Mononuclear cell (primary cell): ENCODE data around the gene CDC26. TPM values are rescaled to one million over a fixed set of nuclear protein-coding genes. Genes with fewer than 3 reads are reported as not detected.
A peak's percentile ranks its signal among the peaks of the same experiment; 100 is the strongest.
"Not testable (repeated sequence)": the region's sequence is repeated elsewhere in the genome, so short reads cannot be mapped to it uniquely, and the experiment has no call there.

Experiments used
- H3K27me3 ChIP-seq: 2 replicates; pipeline ENCODE4 v1.6.0; 2011; ENCODE audit warnings: low read length, control low read depth; ENCODE audit not compliant: insufficient read depth
- H3K4me1 ChIP-seq: 2 replicates; pipeline ENCODE4 v1.5.1; 2011; ENCODE audit warnings: mild to moderate bottlenecking, low read length, control low read depth; ENCODE audit not compliant: insufficient read depth
- H3K4me3 ChIP-seq: 2 replicates; pipeline ENCODE4 v1.5.1; 2011; ENCODE audit warnings: mild to moderate bottlenecking, low read length, moderate library complexity
- H3K9me3 ChIP-seq: 2 replicates; pipeline ENCODE4 v1.5.1; 2011; ENCODE audit warnings: low read depth, mild to moderate bottlenecking, control low read depth, low read length
- total RNA-seq: library from RNA; depleted of rRNA; stranded (reverse); fragments of >200 nt; gene quantifications from one replicate; pipeline ENCODE4 v1.2.3, GENCODE V29; 2012

Gene CDC26
- total RNA-seq, 1 donor, result 13.2 TPM

GRCh38 chr9:113235701-113236255 is 39.6 kb downstream of the CDC26 start:
- H3K4me3 ChIP-seq, H3K9me3 ChIP-seq, H3K27me3 ChIP-seq: not testable (repeated sequence)
- peaks cover 29% of the 10 kb centered on the region for H3K4me1 ChIP-seq

GRCh38 chr9:113231701-113232100 is 43.7 kb downstream of the CDC26 start:
- no peaks in the 10 kb centered on the region for H3K9me3 ChIP-seq
- no peak overlapping the region for H3K4me3 ChIP-seq
- H3K4me1 ChIP-seq, result peaks cover 35% of the 10 kb centered on the region
- no peaks in the 10 kb centered on the region for H3K27me3 ChIP-seq

- peaks cover 17% of the 10 kb centered on the region for H3K4me1 ChIP-seq
- H3K9me3 ChIP-seq, result no peaks in the 10 kb centered on the region
- no peak overlapping the region for H3K4me3 ChIP-seq
- no peaks in the 10 kb centered on the region for H3K27me3 ChIP-seq
Measured at GRCh38 chr9:113228130-113228665, 47.2 kb downstream of the CDC26 start.

GRCh38 chr9:113227436-113227835 is 47.9 kb downstream of the CDC26 start:
- Histone ChIP-seq H3K9me3 (no peaks in the 10 kb centered on the region), H3K4me1 (peaks cover 19% of the 10 kb centered on the region), H3K27me3 (no peaks in the 10 kb centered on the region), H3K4me3 (no peak overlapping the region)

GRCh38 chr9:113223963-113224362 is 51.4 kb downstream of the CDC26 start:
- no peaks in the 10 kb centered on the region for H3K27me3 ChIP-seq
- no peak overlapping the region for H3K4me3 ChIP-seq
- peaks cover 41% of the 10 kb centered on the region for H3K4me1 ChIP-seq
- no peaks in the 10 kb centered on the region for H3K9me3 ChIP-seq

GRCh38 chr9:113222482-113222841 is 52.9 kb downstream of the CDC26 start:
- no peaks in the 10 kb centered on the region for H3K9me3 ChIP-seq
- H3K4me3 ChIP-seq, result peak overlapping the region; percentile 92
- H3K27me3 ChIP-seq, result no peaks in the 10 kb centered on the region
- peaks cover 48% of the 10 kb centered on the region for H3K4me1 ChIP-seq

GRCh38 chr9:113221800-113222481 is 53.4 kb downstream of the CDC26 start:
- peaks cover 45% of the 10 kb centered on the region for H3K4me1 ChIP-seq

GRCh38 chr9:113221003-113221799 is 54.2 kb downstream of the CDC26 start, which contains the start of the genes FKBP15 and SLC31A1:
TSS of gene FKBP15 (minus strand) at chr9:113221277. CDS start at chr9:113221243, 34 bp downstream.
TSS of gene SLC31A1 (plus strand) at chr9:113221544. CDS start at chr9:113256149, 34,605 bp downstream.
- Histone ChIP-seq H3K27me3 (no peaks in the 10 kb centered on the region), H3K4me1 (peaks cover 44% of the 10 kb centered on the region), H3K9me3 (no peaks in the 10 kb centered on the region), H3K4me3 (peak within 1 kb of the TSS; percentile 92)

More at GRCh38 chr9:113221800-113222481, 53.4 kb downstream of the CDC26 start:
- peak overlapping the region; percentile 92 for H3K4me3 ChIP-seq
- no peaks in the 10 kb centered on the region for H3K27me3 ChIP-seq
- H3K9me3 ChIP-seq, result no peaks in the 10 kb centered on the region

- H3K27me3 ChIP-seq, result no peaks in the 10 kb centered on the region
- H3K9me3 ChIP-seq, result no peaks in the 10 kb centered on the region
- H3K4me3 ChIP-seq, result peak overlapping the region; percentile 92
- peaks cover 49% of the 10 kb centered on the region for H3K4me1 ChIP-seq
Measured at GRCh38 chr9:113220467-113221002, 54.8 kb downstream of the CDC26 start.

- Histone ChIP-seq H3K27me3 (no peaks in the 10 kb centered on the region), H3K4me3 (peak overlapping the region; percentile 92), H3K9me3 (no peaks in the 10 kb centered on the region), H3K4me1 (peaks cover 50% of the 10 kb centered on the region)
Measured at GRCh38 chr9:113219969-113220368, 55.4 kb downstream of the CDC26 start.

- Histone ChIP-seq H3K9me3 (no peaks in the 10 kb centered on the region), H3K4me3 (peak overlapping the region; percentile 92), H3K4me1 (peaks cover 50% of the 10 kb centered on the region), H3K27me3 (no peaks in the 10 kb centered on the region)
Measured at GRCh38 chr9:113219186-113219936, 56.0 kb downstream of the CDC26 start.

Other genes with a start within 250 kb of the CDC26 start
- 0.42 TPM for gene ZFP37, start 218.8 kb downstream of the CDC26 start, total RNA-seq
- gene SLC31A2, start 124.6 kb downstream of the CDC26 start, total RNA-seq, result 38.8 TPM
- 15.4 TPM for gene FKBP15, start 54.3 kb downstream of the CDC26 start, total RNA-seq
- gene SLC31A1, start 54.0 kb downstream of the CDC26 start, total RNA-seq, result 8.0 TPM
- gene PRPF4, start 86 bp upstream of the CDC26 start, total RNA-seq, result 15.4 TPM
- not detected for gene RNF183, start 27.8 kb upstream of the CDC26 start, total RNA-seq
- 0.21 TPM for gene WDR31, start 64.7 kb upstream of the CDC26 start, total RNA-seq
- 0.42 TPM for gene BSPRY, start 74.0 kb upstream of the CDC26 start, total RNA-seq
- gene HDHD3, start 101.4 kb upstream of the CDC26 start, total RNA-seq, result 8.6 TPM
- 6.8 TPM for gene ALAD, start 125.7 kb upstream of the CDC26 start, total RNA-seq
- gene POLE3, start 135.1 kb upstream of the CDC26 start, total RNA-seq, result 74.1 TPM
- 0.21 TPM for gene C9orf43, start 135.2 kb upstream of the CDC26 start, total RNA-seq
- 15.4 TPM for gene RGS3, start 188.2 kb upstream of the CDC26 start, total RNA-seq